ENCODE results near the gene TMEM200B.
"Not testable (repeated sequence)": the region's sequence is repeated elsewhere in the genome, so short reads cannot be mapped to it uniquely, and the experiment has no call there.

The TMEM200B gene

GRCh38 chr1:29123887-29124365 lies at the start of gene TMEM200B:
Gene TMEM200B (minus strand): TSS chr1:29123903. CDS start chr1:29121828, 2,075 bp downstream.
- DNase-seq (ENCODE audit: low read depth), result peak; percentile 49

GRCh38 chr1:29172415-29172939 lies 48.8 kb upstream of the TMEM200B start:
- DNase-seq (ENCODE audit: low read depth), result no peak

GRCh38 chr1:29171521-29171920 lies 47.8 kb upstream of the TMEM200B start:
- DNase-seq (ENCODE audit: low read depth), result no peak

- DNase-seq (ENCODE audit: low read depth), result peak; percentile 34
These were observed 47.4 kb upstream of the TMEM200B start for GRCh38 chr1:29171089-29171488.

- no peak for DNase-seq (ENCODE audit: low read depth)
These were observed 46.3 kb upstream of the TMEM200B start for GRCh38 chr1:29169976-29170375.

GRCh38 chr1:29167904-29168303 lies 44.2 kb upstream of the TMEM200B start:
- DNase-seq (ENCODE audit: low read depth), result no peak

GRCh38 chr1:29166291-29166878 lies 42.7 kb upstream of the TMEM200B start:
- DNase-seq (ENCODE audit: low read depth), result peak; percentile 31

- no peak for DNase-seq (ENCODE audit: low read depth)
These were observed 40.9 kb upstream of the TMEM200B start for GRCh38 chr1:29164588-29164987.

- peak; percentile 32 for DNase-seq (ENCODE audit: low read depth)
These were observed 38.9 kb upstream of the TMEM200B start for GRCh38 chr1:29162476-29163138.

GRCh38 chr1:29162025-29162424 lies 38.3 kb upstream of the TMEM200B start:
- no peak for DNase-seq (ENCODE audit: low read depth)

GRCh38 chr1:29159773-29160172 lies 36.1 kb upstream of the TMEM200B start:
- no peak for DNase-seq (ENCODE audit: low read depth)

GRCh38 chr1:29157269-29157601 lies 33.5 kb upstream of the TMEM200B start:
- DNase-seq (ENCODE audit: low read depth), result no peak

- peak; percentile 41 for DNase-seq (ENCODE audit: low read depth)
These were observed 33.0 kb upstream of the TMEM200B start for GRCh38 chr1:29156543-29157268.

- no peak for DNase-seq (ENCODE audit: low read depth)
These were observed 28.5 kb upstream of the TMEM200B start for GRCh38 chr1:29152046-29152805.

- DNase-seq (ENCODE audit: low read depth), result not testable (repeated sequence)
These were observed 26.6 kb upstream of the TMEM200B start for GRCh38 chr1:29150346-29150745.

GRCh38 chr1:29148656-29149491 lies 25.2 kb upstream of the TMEM200B start:
- DNase-seq (ENCODE audit: low read depth), result no peak

GRCh38 chr1:29145739-29146437 lies 22.2 kb upstream of the TMEM200B start:
- DNase-seq (ENCODE audit: low read depth), result peak; percentile 97

GRCh38 chr1:29144178-29144577 lies 20.5 kb upstream of the TMEM200B start:
- no peak for DNase-seq (ENCODE audit: low read depth)

GRCh38 chr1:29142714-29143113 lies 19.0 kb upstream of the TMEM200B start:
- no peak for DNase-seq (ENCODE audit: low read depth)

GRCh38 chr1:29136391-29136915 lies 12.8 kb upstream of the TMEM200B start:
- peak; percentile 55 for DNase-seq (ENCODE audit: low read depth)

Measured in EH (cell line).